H9 (cell line): ENCODE results near the gene WIPF2. TPM values are rescaled to one million over a fixed set of nuclear protein-coding genes. Genes with fewer than 3 reads are reported as not detected.
A peak's percentile ranks its signal among the peaks of the same experiment; 100 is the strongest.

ENCODE experiments used
- DNase-seq: peaks from one replicate; pipeline ENCODE4 v3.0.0-alpha.2; 2017
- H2AFZ ChIP-seq: one replicate; pipeline ENCODE4 v1.6.1; 2013; ENCODE audit warnings: mild to moderate bottlenecking, low read length, control low read depth, moderate library complexity
- H2AK5ac ChIP-seq: 2 replicates; pipeline ENCODE4 v1.6.1; 2013; ENCODE audit warnings: low read length, control low read depth, mixed read lengths; ENCODE audit not compliant: insufficient read length
- H2BK120ac ChIP-seq: one replicate; pipeline ENCODE4 v1.6.1; 2013; ENCODE audit warnings: low read depth, mild to moderate bottlenecking, low read length, control low read depth, inconsistent platforms; ENCODE audit not compliant: poor library complexity, severe bottlenecking
- H2BK12ac ChIP-seq: 2 replicates; pipeline ENCODE4 v1.6.1; 2013; ENCODE audit warnings: low read length, control low read depth, mixed read lengths, low read depth; ENCODE audit not compliant: insufficient read length
- H2BK15ac ChIP-seq: 2 replicates; pipeline ENCODE4 v1.6.1; 2013; ENCODE audit warnings: low read depth, low read length, control low read depth
- H2BK20ac ChIP-seq: one replicate; pipeline ENCODE4 v1.6.1; 2013; ENCODE audit warnings: low read depth, mild to moderate bottlenecking, low read length, control low read depth, inconsistent platforms; ENCODE audit not compliant: poor library complexity, severe bottlenecking
- H2BK5ac ChIP-seq: 2 replicates; pipeline ENCODE4 v1.6.1; 2013; ENCODE audit warnings: low read length, control low read depth, mixed read lengths; ENCODE audit not compliant: insufficient read length
- H3K14ac ChIP-seq: 2 replicates; pipeline ENCODE4 v1.6.1; 2013; ENCODE audit warnings: low read length, control low read depth; ENCODE audit not compliant: insufficient read depth
- H3K18ac ChIP-seq: 2 replicates; pipeline ENCODE4 v1.6.1; 2013; ENCODE audit warnings: low read depth, mild to moderate bottlenecking, mixed read lengths, low read length, control low read depth; ENCODE audit not compliant: insufficient read length
- H3K23ac ChIP-seq: 2 replicates; pipeline ENCODE4 v1.6.1; 2013; ENCODE audit warnings: low read length, control low read depth, mixed read lengths, low read depth; ENCODE audit not compliant: insufficient read length
- H3K23me2 ChIP-seq: 2 replicates; pipeline ENCODE4 v1.6.1; 2013; ENCODE audit warnings: low read depth, mild to moderate bottlenecking, mixed read lengths, low read length, control low read depth; ENCODE audit not compliant: insufficient read length, poor library complexity, severe bottlenecking
- H3K27ac ChIP-seq: 2 replicates; pipeline ENCODE4 v1.5.1; 2013; ENCODE audit warnings: low read length, control low read depth, mixed read lengths, low read depth; ENCODE audit not compliant: insufficient read length
- H3K27me3 ChIP-seq: 2 replicates; pipeline ENCODE4 v1.6.1; 2013; ENCODE audit warnings: low read length, control low read depth, inconsistent platforms; ENCODE audit not compliant: insufficient read depth
- H3K4ac ChIP-seq: 2 replicates; pipeline ENCODE4 v1.6.1; 2013; ENCODE audit warnings: low read depth, mild to moderate bottlenecking, control low read depth, inconsistent platforms, low read length, moderate library complexity
- H3K4me1 ChIP-seq: 2 replicates; pipeline ENCODE4 v1.6.1; 2013; ENCODE audit warnings: low read length, control low read depth, inconsistent platforms; ENCODE audit not compliant: insufficient read depth
- H3K4me2 ChIP-seq: 2 replicates; pipeline ENCODE4 v1.6.1; 2013; ENCODE audit warnings: low read length, control low read depth, mixed read lengths; ENCODE audit not compliant: insufficient read length, insufficient read depth
- H3K56ac ChIP-seq: 2 replicates; pipeline ENCODE4 v1.6.1; 2013; ENCODE audit warnings: low read depth, mild to moderate bottlenecking, mixed read lengths, low read length, control low read depth; ENCODE audit not compliant: insufficient read length
- H3K79me1 ChIP-seq: 2 replicates; pipeline ENCODE4 v1.6.1; 2013; ENCODE audit warnings: low read depth, mild to moderate bottlenecking, moderate library complexity, low read length, control low read depth, inconsistent platforms; ENCODE audit not compliant: insufficient read depth, poor library complexity, severe bottlenecking
- H3K79me2 ChIP-seq: 2 replicates; pipeline ENCODE4 v1.6.1; 2013; ENCODE audit warnings: low read length, control low read depth, inconsistent platforms; ENCODE audit not compliant: insufficient read depth
- H3K9ac ChIP-seq: 2 replicates; pipeline ENCODE4 v1.6.1; 2013; ENCODE audit warnings: low read length, control low read depth, mixed read lengths; ENCODE audit not compliant: insufficient read length; ENCODE audit errors: extremely low read depth
- H3K9me3 ChIP-seq: one replicate; pipeline ENCODE4 v1.6.1; 2013; ENCODE audit warnings: low read depth, low read length, inconsistent platforms; ENCODE audit not compliant: control insufficient read depth
- H3T11ph ChIP-seq: one replicate; pipeline ENCODE4 v1.6.1; 2013; ENCODE audit warnings: mild to moderate bottlenecking, low read length, control low read depth, inconsistent platforms
- H4K20me1 ChIP-seq: one replicate; pipeline ENCODE4 v1.6.1; 2013; ENCODE audit not compliant: control insufficient read depth, insufficient read length, insufficient read depth
- H4K5ac ChIP-seq: 2 replicates; pipeline ENCODE4 v1.6.1; 2013; ENCODE audit warnings: low read depth, mild to moderate bottlenecking, mixed read lengths, low read length, control low read depth; ENCODE audit not compliant: insufficient read length
- H4K8ac ChIP-seq: replicated peaks from 2 replicates; pipeline ENCODE4 v1.6.1; 2013; ENCODE audit warnings: low read length, control low read depth, mixed read lengths, low read depth; ENCODE audit not compliant: insufficient read length
- H4K91ac ChIP-seq: 2 replicates; pipeline ENCODE4 v1.6.1; 2013; ENCODE audit warnings: low read depth, mild to moderate bottlenecking, moderate library complexity, mixed read lengths, low read length, control low read depth; ENCODE audit not compliant: insufficient read length
- H3K27ac Mint-ChIP-seq, 3 experiments: 2 replicates in 2 of 3; 3 replicates in 1 of 3; pipeline ENCODE4 v1.8.0; 2020 to 2021; ENCODE audit warnings: mixed read lengths in 3 of 3, mild to moderate bottlenecking in 1 of 3, moderate library complexity in 1 of 3
- H3K27me3 Mint-ChIP-seq: 2 replicates; pipeline ENCODE4 v1.8.0; 2021; ENCODE audit warnings: low read depth, mild to moderate bottlenecking, moderate library complexity, mixed read lengths
- H3K36me3 Mint-ChIP-seq, 3 experiments: 2 replicates in 2 of 3; 3 replicates in 1 of 3; pipeline ENCODE4 v1.8.0; 2020 to 2021; ENCODE audit warnings: low read depth in 3 of 3, mixed read lengths in 3 of 3; ENCODE audit not compliant: insufficient read depth in 1 of 3
- H3K4me1 Mint-ChIP-seq, 2 experiments: 2 replicates each; pipeline ENCODE4 v1.8.0; 2020; ENCODE audit warnings: mixed read lengths in 2 of 2
- H3K4me3 Mint-ChIP-seq, 2 experiments: 2 replicates in 1 of 2; 3 replicates in 1 of 2; pipeline ENCODE4 v1.8.0; 2020 to 2021; ENCODE audit warnings: mild to moderate bottlenecking in 2 of 2, mixed read lengths in 2 of 2, moderate library complexity in 1 of 2
- H3K9me3 Mint-ChIP-seq, 2 experiments: 2 replicates in 1 of 2; 3 replicates in 1 of 2; pipeline ENCODE4 v1.8.0; 2020; ENCODE audit warnings: mild to moderate bottlenecking in 2 of 2, mixed read lengths in 2 of 2, moderate library complexity in 1 of 2
- CTCF ChIP-seq: fragments of 200-600 bp; sonication (generic); conservative IDR thresholded peaks from 3 replicates; pipeline ENCODE4 v1.8.0; 2021; ENCODE audit warnings: antibody characterized with exemption, mild to moderate bottlenecking
- WGBS: extraction: QIAGEN DNeasy Blood & Tissue Kit; methylation state at CpG from one replicate; pipeline ENCODE4 v1.1.7; 2013; ENCODE audit warnings: missing lambda C conversion rate, low lambda C conversion rate, mixed read lengths; ENCODE audit not compliant: insufficient read length; ENCODE audit errors: extremely low coverage; 5-methylcytosine and 5-hydroxymethylcytosine counted together
- total RNA-seq: library from RNA; stranded (reverse); gene quantifications from 2 replicates; pipeline ENCODE4 v1.2.1, GENCODE V29; 2021

Gene WIPF2
- total RNA-seq, 1 experiment from 2014 or later, result 24.2 TPM

GRCh38 chr17:40244255-40244654 lies 25.2 kb downstream of the WIPF2 start:
- no peak overlapping the region for H4K91ac ChIP-seq
- Mint-ChIP-seq H3K27ac (peak overlapping the region in 1 of 3 experiments; percentile 2; a peak in 2 of 7 replicates), H3K4me3 (no peak overlapping the region), H3K4me1 (no peaks in the 10 kb centered on the region), H3K27me3 (no peaks in the 10 kb centered on the region), H3K36me3 (peaks cover 0 to 2% (median 0%) of the 10 kb centered on the region in 3 experiments; a peak in 1 of 7 replicates), H3K9me3 (no peaks in the 10 kb centered on the region)
- no peak overlapping the region for H2AK5ac ChIP-seq
- no peak overlapping the region for H3K4ac ChIP-seq
- H3T11ph ChIP-seq, result no peak overlapping the region
- H3K4me1 ChIP-seq, result no peaks in the 10 kb centered on the region
- WGBS, result no CpG with 5 or more reads among the region's 4 CpGs
- H3K18ac ChIP-seq, result no peak overlapping the region
- H3K56ac ChIP-seq, result no peak overlapping the region
- no peak overlapping the region for H2AFZ ChIP-seq
- no peaks in the 10 kb centered on the region for H3K23me2 ChIP-seq
- no peaks in the 10 kb centered on the region; the same call in 1 of the 2 replicates for H3K79me2 ChIP-seq
- no peak overlapping the region for H2BK120ac ChIP-seq
- no peaks in the 10 kb centered on the region for H3K79me1 ChIP-seq
- TF ChIP-seq CTCF, result no peak
- no peak overlapping the region for H2BK12ac ChIP-seq
- no peaks in the 10 kb centered on the region for H3K27me3 ChIP-seq
- no peak overlapping the region for H3K4me2 ChIP-seq
- H3K9me3 ChIP-seq, result no peaks in the 10 kb centered on the region
- H4K8ac ChIP-seq, result no peak overlapping the region
- H3K23ac ChIP-seq, result no peak overlapping the region
- no peak overlapping the region for H2BK5ac ChIP-seq
- no peaks in the 10 kb centered on the region for H4K20me1 ChIP-seq
- no peak overlapping the region for H4K5ac ChIP-seq
- DNase-seq, result no peak
- no peak overlapping the region for H3K27ac ChIP-seq
- no peak overlapping the region for H3K9ac ChIP-seq
- no peak overlapping the region for H2BK20ac ChIP-seq
- H3K14ac ChIP-seq, result no peak overlapping the region
- H2BK15ac ChIP-seq, result no peak overlapping the region
